GM13976 (cell line): ENCODE results near the gene SEPHS1.

Source experiments
- DNase-seq: peaks from one replicate; pipeline ENCODE4 v3.0.0; 2012; ENCODE audit warnings: low spot score
- in situ Hi-C: fragments of 300-500 bp; cut with MboI; formaldehyde crosslinking; loops from one replicate; pipeline ENCODE4 v1.12.0; 2022; ENCODE audit warnings: low sequenced_read_pairs, mixed read lengths, inconsistent platforms; ENCODE audit not compliant: unreplicated experiment
- TF ChIP-seq, protein P1 (sequence below): IDR thresholded peaks from 2 replicates; pipeline ENCODE4 v1.5.1; 2012; ENCODE audit warnings: borderline replicate concordance, mild to moderate bottlenecking; ENCODE audit not compliant: insufficient read depth; ENCODE audit errors: extremely low read depth, missing control alignments, control extremely low read depth

Gene SEPHS1

DNA sequence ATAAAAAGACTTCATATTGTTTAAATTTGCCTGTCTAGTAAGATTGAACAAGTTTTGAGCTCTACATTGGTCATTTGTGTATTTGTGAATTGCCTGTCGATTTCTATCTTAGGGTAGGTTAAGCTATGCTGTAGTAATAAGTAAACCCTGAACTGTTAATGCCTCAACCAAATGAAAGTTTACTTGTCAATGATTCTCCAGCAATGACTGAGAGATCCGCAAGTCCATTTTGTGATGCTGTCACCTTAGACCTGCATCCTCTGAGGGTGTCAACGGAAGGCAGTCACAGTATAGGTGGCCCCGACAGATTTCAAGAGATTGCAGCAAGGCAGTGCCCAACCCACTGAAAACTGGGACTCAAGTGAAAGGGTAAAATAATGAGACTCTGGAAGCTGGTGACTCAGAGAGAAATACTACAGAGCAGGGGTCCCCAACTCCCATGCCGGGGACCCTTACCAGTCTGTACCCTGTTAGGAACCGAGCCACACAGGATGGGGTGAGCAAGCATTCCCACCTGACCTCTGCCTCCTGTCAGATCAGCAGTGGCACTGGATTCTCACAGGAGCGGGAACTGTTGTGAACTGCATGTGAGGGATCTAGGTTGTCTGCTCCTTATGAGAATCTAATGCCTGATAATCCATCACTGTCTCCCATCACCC, 37.4 kb downstream of the SEPHS1 start:
- TF ChIP-seq, protein P1, sequence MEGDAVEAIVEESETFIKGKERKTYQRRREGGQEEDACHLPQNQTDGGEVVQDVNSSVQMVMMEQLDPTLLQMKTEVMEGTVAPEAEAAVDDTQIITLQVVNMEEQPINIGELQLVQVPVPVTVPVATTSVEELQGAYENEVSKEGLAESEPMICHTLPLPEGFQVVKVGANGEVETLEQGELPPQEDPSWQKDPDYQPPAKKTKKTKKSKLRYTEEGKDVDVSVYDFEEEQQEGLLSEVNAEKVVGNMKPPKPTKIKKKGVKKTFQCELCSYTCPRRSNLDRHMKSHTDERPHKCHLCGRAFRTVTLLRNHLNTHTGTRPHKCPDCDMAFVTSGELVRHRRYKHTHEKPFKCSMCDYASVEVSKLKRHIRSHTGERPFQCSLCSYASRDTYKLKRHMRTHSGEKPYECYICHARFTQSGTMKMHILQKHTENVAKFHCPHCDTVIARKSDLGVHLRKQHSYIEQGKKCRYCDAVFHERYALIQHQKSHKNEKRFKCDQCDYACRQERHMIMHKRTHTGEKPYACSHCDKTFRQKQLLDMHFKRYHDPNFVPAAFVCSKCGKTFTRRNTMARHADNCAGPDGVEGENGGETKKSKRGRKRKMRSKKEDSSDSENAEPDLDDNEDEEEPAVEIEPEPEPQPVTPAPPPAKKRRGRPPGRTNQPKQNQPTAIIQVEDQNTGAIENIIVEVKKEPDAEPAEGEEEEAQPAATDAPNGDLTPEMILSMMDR, result no peak
- in situ Hi-C loops, result no loop called here

DNA sequence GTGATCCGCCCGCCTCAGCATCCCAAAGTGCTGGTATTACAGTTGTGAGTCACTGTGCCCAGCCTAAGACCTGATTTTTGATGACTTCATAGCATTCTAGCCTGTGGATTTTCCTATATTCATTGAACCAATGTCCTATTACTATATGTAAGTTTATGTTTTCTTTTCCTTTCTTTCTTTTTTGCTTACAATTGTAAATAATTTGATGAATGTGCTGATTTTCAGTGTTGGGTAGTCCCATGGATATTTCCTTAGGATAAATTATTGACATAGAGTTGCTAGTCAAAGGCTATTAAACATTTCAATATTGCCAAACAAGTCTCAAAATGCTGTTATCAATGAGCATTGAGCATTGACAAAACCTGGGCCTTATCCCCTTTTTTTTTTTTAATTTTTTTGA, 38.3 kb downstream of the SEPHS1 start:
- no peak for DNase-seq
- TF ChIP-seq, protein P1, result no peak
- in situ Hi-C loops, result no loop called here

More for the DNA sequence above, 37.4 kb downstream of the SEPHS1 start:
- no peak for DNase-seq

DNA sequence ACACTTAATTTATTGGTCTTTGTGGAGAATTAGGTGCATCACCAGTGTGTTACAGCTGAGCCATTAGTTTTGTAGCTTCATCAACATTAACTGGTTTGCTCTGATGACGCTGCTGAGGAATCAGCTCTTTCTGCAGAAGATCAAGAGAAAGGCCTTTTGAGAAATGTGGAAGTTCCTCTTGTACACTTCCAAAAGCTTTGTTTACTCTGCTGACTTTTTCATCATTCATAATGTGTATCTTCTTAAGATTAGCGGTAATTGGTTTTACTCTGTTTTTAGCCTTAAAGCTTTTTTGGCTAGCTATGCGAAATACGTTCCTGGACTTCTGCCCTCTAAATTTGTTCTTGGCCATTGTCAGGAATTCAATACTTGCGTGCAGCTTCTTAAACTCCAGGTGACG, 40.0 kb downstream of the SEPHS1 start:
- in situ Hi-C loops, result no loop called here

DNA sequence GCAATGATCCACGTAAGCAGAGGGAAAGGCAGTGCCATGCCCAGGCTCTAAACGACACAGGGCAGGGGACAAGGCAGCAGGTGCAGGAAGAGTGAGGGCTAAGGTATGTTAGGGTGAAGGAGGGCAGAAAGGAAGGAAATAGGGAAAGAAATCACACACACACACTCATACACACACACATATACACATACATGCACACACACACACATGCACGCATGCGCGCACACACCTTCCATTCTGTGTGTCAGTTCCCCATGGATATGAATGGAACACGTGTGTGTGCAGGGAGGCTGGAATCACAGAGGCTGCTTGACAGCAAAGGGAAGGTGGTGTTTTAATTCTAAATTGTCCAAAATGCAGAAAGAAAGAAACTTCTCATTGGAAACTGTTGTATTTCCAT, 42.0 kb downstream of the SEPHS1 start:
- in situ Hi-C loops, result no loop called here
- no peak for DNase-seq
- TF ChIP-seq, protein P1, result no peak

More for the DNA sequence above, 40.0 kb downstream of the SEPHS1 start:
- TF ChIP-seq, protein P1, result no peak
- DNase-seq, result no peak

DNA sequence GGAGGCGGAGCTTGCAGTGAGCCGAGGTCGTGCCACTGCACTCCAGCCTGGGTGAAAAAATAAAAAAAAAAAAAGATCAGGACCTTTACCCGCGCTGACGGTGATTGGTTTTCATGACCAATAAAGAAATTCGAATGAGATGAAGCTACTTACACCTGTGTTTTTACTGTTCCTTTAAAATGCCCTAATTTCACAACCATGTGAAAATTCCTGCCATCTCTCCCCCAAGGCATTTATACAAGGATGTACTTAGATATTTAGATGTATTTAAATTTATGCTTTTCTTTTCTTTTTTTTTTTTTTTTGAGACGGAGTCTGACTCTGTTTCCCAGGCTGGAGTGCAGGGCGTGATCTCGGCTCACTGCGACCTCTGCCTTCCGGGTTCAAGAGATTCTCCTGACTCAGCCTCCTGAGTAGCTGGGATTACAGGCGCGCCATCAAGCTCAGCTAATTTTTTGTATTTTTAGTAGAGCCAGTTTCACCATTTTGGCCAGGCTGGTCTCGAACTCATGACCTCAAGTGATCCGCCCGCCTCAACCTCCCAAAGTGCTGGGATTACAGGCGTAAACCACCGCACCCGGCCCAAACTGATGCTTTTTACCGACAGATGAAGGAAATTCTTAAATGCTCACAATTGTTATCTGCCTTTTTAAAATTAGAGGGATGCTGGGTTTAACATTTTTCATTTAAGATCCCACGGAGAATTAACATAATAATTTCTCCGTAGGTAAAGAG, 45.1 kb downstream of the SEPHS1 start:
- in situ Hi-C loops, result no loop called here
- TF ChIP-seq, protein P1, result no peak
- no peak for DNase-seq

DNA sequence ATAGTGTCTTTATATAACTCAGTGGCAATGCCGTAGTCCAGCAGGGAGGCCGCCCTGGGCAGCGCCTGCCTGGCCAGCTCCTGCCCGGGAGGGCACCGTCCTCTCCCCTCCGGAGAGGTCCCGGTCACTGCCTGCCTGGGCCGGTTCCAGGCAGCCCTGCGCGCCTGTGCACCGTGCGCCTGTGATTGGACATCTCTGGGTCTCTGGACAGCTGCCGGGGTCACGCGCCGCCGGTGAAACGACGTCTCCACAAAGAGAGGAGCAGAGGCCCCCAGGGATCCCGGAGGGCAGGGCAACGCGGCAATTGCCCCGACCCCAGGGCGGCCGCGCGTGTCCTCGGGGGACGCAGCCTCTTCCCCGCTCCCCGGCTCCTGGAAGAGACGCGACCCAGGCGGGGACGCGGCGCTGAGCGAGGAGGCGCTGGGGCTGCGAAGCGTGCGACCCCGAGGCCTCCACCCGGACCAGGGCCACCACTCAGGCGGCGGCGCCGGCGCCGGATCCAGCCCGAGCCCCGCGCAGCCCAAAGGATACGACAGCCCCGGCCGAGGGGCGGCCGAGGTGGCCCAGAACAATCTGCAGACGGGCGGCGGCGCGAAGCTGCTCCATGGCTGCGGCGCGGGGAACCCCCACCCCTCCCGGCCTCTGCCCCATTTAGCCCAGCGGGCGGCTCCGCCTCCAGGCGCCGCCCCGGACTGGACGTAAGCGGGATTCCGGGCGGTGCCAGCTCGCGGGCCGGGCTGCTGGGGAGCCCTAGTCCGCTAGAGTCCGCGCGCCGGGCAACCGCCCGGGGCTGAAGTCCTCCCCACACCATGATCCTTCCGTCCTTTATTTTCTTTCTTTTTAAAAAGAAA, 48.4 kb downstream of the SEPHS1 start, which contains the start of gene PHYH:
TSS of gene PHYH (minus strand) at position 628 of the 851 bp plus-strand sequence. CDS start at position 606, 22 bp downstream.
- in situ Hi-C loops, result no loop called here
- peak; percentile 91 for DNase-seq
- TF ChIP-seq, protein P1, result no peak
